ENCODE data around the gene SYCP2L. TPM values are rescaled to one million over a fixed set of nuclear protein-coding genes. Genes with fewer than 3 reads are reported as not detected.

The SYCP2L gene
- polyA plus RNA-seq, 2 of the 4 experiments (the other 2 are of a cell fraction) = 2.6 to 13.5 TPM

DNA sequence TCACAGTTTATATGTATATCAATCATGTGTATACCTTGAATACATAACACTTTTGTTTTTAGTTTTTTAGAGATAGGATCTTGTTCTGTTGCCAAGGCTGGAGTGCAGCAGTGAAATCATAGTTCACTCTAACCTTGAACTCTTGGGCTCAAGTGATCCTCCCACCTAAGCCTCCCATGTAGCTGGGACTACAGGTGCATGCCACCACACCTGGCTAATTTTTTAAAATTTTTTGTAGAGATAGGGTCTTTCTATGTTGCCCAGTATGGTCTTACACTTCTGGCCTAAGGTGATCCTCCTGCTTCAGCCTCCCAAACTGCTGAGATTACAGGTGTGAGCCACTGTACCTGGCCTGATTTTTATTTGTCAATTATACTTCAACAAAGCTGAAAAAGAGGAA lies 69.9 kb downstream of the SYCP2L start:
- no peak for DNase-seq (ENCODE audit: low read depth in 1 of 2, low spot score in 1 of 2)
- TF ChIP-seq ZNF302 (CRISPR knock-in tag; IDR thresholded peaks at IDR 0.05) (no peak), NR3C1 (IDR thresholded peaks at IDR 0.05) (no peak), TFCP2L1 (CRISPR knock-in tag; IDR thresholded peaks at IDR 0.05) (no peak), CBX2 (IDR thresholded peaks at IDR 0.05; ENCODE audit: borderline replicate concordance, low read depth) (no peak), NFE2L2 (conservative IDR thresholded peaks at IDR 0.05; ENCODE audit: low read length) (no peak), FOSL2 (IDR thresholded peaks at IDR 0.05) (no peak), FOSL2 (CRISPR knock-in tag; IDR thresholded peaks at IDR 0.05) (no peak), PHF8 (IDR thresholded peaks at IDR 0.05; ENCODE audit: borderline replicate concordance, low read depth) (no peak), ZSCAN20 (CRISPR knock-in tag; IDR thresholded peaks at IDR 0.05) (no peak), RNF2 (IDR thresholded peaks at IDR 0.05; ENCODE audit: borderline replicate concordance, low read depth) (no peak), SMC3 (IDR thresholded peaks at IDR 0.05) (no peak), ZFP36 (IDR thresholded peaks at IDR 0.05; ENCODE audit: borderline replicate concordance, partially characterized antibody) (no peak), JUNB (IDR thresholded peaks at IDR 0.05) (no peak), CHD2 (IDR thresholded peaks at IDR 0.05; ENCODE audit: low read length, partially characterized antibody) (no peak), RAD21 (conservative IDR thresholded peaks at IDR 0.05 in 1 of 2, IDR thresholded peaks at IDR 0.05 in 1 of 2) (no peak), POLR2A (IDR thresholded peaks at IDR 0.05; ENCODE audit: low read length) (no peak)
- TF ChIP-seq, protein P1, sequence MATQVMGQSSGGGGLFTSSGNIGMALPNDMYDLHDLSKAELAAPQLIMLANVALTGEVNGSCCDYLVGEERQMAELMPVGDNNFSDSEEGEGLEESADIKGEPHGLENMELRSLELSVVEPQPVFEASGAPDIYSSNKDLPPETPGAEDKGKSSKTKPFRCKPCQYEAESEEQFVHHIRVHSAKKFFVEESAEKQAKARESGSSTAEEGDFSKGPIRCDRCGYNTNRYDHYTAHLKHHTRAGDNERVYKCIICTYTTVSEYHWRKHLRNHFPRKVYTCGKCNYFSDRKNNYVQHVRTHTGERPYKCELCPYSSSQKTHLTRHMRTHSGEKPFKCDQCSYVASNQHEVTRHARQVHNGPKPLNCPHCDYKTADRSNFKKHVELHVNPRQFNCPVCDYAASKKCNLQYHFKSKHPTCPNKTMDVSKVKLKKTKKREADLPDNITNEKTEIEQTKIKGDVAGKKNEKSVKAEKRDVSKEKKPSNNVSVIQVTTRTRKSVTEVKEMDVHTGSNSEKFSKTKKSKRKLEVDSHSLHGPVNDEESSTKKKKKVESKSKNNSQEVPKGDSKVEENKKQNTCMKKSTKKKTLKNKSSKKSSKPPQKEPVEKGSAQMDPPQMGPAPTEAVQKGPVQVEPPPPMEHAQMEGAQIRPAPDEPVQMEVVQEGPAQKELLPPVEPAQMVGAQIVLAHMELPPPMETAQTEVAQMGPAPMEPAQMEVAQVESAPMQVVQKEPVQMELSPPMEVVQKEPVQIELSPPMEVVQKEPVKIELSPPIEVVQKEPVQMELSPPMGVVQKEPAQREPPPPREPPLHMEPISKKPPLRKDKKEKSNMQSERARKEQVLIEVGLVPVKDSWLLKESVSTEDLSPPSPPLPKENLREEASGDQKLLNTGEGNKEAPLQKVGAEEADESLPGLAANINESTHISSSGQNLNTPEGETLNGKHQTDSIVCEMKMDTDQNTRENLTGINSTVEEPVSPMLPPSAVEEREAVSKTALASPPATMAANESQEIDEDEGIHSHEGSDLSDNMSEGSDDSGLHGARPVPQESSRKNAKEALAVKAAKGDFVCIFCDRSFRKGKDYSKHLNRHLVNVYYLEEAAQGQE (IDR thresholded peaks at IDR 0.05) = no peak
- TF ChIP-seq, protein P2, sequence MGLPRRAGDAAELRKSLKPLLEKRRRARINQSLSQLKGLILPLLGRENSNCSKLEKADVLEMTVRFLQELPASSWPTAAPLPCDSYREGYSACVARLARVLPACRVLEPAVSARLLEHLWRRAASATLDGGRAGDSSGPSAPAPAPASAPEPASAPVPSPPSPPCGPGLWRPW (IDR thresholded peaks at IDR 0.05) = no peak
- TF ChIP-seq, protein P3, sequence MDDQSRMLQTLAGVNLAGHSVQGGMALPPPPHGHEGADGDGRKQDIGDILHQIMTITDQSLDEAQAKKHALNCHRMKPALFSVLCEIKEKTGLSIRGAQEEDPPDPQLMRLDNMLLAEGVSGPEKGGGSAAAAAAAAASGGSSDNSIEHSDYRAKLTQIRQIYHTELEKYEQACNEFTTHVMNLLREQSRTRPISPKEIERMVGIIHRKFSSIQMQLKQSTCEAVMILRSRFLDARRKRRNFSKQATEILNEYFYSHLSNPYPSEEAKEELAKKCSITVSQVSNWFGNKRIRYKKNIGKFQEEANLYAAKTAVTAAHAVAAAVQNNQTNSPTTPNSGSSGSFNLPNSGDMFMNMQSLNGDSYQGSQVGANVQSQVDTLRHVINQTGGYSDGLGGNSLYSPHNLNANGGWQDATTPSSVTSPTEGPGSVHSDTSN (IDR thresholded peaks at IDR 0.05) = no peak
- TF ChIP-seq, protein P4, sequence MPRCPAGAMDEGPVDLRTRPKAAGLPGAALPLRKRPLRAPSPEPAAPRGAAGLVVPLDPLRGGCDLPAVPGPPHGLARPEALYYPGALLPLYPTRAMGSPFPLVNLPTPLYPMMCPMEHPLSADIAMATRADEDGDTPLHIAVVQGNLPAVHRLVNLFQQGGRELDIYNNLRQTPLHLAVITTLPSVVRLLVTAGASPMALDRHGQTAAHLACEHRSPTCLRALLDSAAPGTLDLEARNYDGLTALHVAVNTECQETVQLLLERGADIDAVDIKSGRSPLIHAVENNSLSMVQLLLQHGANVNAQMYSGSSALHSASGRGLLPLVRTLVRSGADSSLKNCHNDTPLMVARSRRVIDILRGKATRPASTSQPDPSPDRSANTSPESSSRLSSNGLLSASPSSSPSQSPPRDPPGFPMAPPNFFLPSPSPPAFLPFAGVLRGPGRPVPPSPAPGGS (IDR thresholded peaks at IDR 0.05) = no peak
- TF ChIP-seq, protein P5, sequence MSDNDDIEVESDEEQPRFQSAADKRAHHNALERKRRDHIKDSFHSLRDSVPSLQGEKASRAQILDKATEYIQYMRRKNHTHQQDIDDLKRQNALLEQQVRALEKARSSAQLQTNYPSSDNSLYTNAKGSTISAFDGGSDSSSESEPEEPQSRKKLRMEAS (IDR thresholded peaks at IDR 0.05) = no peak
- FAIRE-seq = no peak
- ChIA-PET CTCF (interaction anchor here (1.2 kb wide), 1 partner anchor 618 kb away, joined by 3 read pairs; no protein-coding TSS in a partner anchor), POLR2A (no interaction called here)
- H3K4me3 ChIP-seq = no peak overlapping the region
- H3K4me2 ChIP-seq = no peak overlapping the region
- H3K4me1 ChIP-seq = peaks cover 4% of the 10 kb centered on the region
- no peaks in the 10 kb centered on the region for H3K9me3 ChIP-seq
- no peak for ATAC-seq
- H3K27ac ChIP-seq = no peak overlapping the region

DNA sequence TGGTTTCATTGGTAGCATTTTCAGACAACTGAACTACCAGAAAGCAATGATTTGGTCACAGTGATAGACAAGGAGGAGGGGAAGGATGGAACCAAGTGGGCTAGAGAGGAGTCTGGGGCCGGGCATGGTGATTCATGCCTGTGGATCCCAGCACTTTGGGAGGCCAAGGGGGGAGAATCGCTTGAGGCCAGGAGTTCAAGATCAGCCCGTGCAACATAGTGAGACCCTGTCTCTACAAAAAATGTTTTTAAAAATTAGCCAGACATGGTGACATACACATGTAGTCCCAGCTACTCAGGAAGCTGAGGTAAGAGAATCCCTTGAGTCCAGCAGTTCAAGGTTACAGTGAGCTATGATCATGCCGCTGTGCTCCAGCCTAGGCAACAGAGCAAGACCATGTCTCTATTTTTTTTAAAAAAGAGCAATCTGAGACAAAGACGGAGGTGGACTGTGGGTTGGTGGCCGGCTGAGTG lies 70.6 kb downstream of the SYCP2L start:
- ChIA-PET POLR2A (no interaction called here), CTCF (interaction anchor here (1.2 to 1.7 kb wide), 2 partner anchors 16 to 618 kb away, joined by 3 read pairs; no protein-coding TSS in a partner anchor)
- WGBS (ENCODE audit: missing lambda C conversion rate) = 84% methylated on average over 6 of the region's 6 CpGs
- Histone ChIP-seq H3K4me3 (no peak overlapping the region), H3K27ac (no peak overlapping the region), H3K4me1 (peaks cover 5% of the 10 kb centered on the region; the same call in 2 of the 3 replicates), H3K4me2 (no peak overlapping the region), H3K9me3 (no peaks in the 10 kb centered on the region)
- FAIRE-seq (no peak), ATAC-seq (no peak), DNase-seq (ENCODE audit: low read depth in 1 of 2, low spot score in 1 of 2) (no peak)
- TF ChIP-seq SREBF2 (IDR thresholded peaks at IDR 0.05) = no peak
- no peak for TF ChIP-seq CHD4 (IDR thresholded peaks at IDR 0.05; ENCODE audit: borderline replicate concordance)
- TF ChIP-seq BHLHE40 (IDR thresholded peaks at IDR 0.05; ENCODE audit: low read depth, low read length) = no peak
- no peak for TF ChIP-seq ZNF302 (CRISPR knock-in tag; IDR thresholded peaks at IDR 0.05)
- no peak for TF ChIP-seq SMC3 (IDR thresholded peaks at IDR 0.05)
- TF ChIP-seq, protein P3 (IDR thresholded peaks at IDR 0.05) = no peak
- TF ChIP-seq POLR2AphosphoS2 (conservative IDR thresholded peaks at IDR 0.05; ENCODE audit: low read length) = no peak
- no peak for TF ChIP-seq GATA3 (IDR thresholded peaks at IDR 0.05; ENCODE audit: borderline replicate concordance)
- TF ChIP-seq NPAS2 (CRISPR knock-in tag; IDR thresholded peaks at IDR 0.05; ENCODE audit: borderline replicate concordance) = no peak
- no peak for TF ChIP-seq HOXA7 (CRISPR knock-in tag; IDR thresholded peaks at IDR 0.05)
- no peak for TF ChIP-seq EHF (CRISPR knock-in tag; IDR thresholded peaks at IDR 0.05)
- no peak for TF ChIP-seq EP300 (IDR thresholded peaks at IDR 0.05)
- TF ChIP-seq HEYL (CRISPR knock-in tag; IDR thresholded peaks at IDR 0.05) = no peak
- TF ChIP-seq JUN (IDR thresholded peaks at IDR 0.05) = no peak

Data from A549 (cell line).